Endothelial cell of umbilical vein (primary cell): Measurements from ENCODE around the gene JCAD. TPM values are rescaled to one million over a fixed set of nuclear protein-coding genes. Genes with fewer than 3 reads are reported as not detected.

Experiments
- BruUV-seq: library from RNA; stranded (reverse); fragments of 400-500 nt; replicated peaks from 2 replicates; lab custom pipeline; 2021; lab: Mats Ljungman, UMichigan
- CTCF ChIA-PET: fragments of 300-600, 350-600 bp; sonication (Branson Sonifier 250); formaldehyde crosslinking; loops from one replicate; lab custom pipeline; 2021; ENCODE audit warnings: antibody characterized with exemption, inconsistent platforms; lab: Charles Lee
- POLR2A ChIA-PET: fragments of 300-600, 350-600 bp; sonication (Branson Sonifier 250); formaldehyde crosslinking; loops from one replicate; lab custom pipeline; 2021; ENCODE audit warnings: antibody characterized with exemption, inconsistent platforms; lab: Charles Lee
- DNase-seq: peaks from one replicate; pipeline ENCODE4 v3.0.0-alpha.2; 2011; ENCODE audit warnings: low read depth, low spot score
- FAIRE-seq: peaks from 2 replicates; lab custom pipeline; 2011; peaks lifted over from hg19 to GRCh38; lab: Jason Lieb, UNC
- H2AFZ ChIP-seq: 2 replicates; pipeline ENCODE4 v1.6.0; 2012; ENCODE audit warnings: low read depth, low read length, control low read depth, inconsistent platforms
- H3K27ac ChIP-seq: 2 replicates; pipeline ENCODE4 v1.5.1; 2011; ENCODE audit warnings: low read depth, mild to moderate bottlenecking, control low read depth, low read length, moderate library complexity; ENCODE audit not compliant: insufficient read depth
- H3K27me3 ChIP-seq, 2 experiments: 2 replicates each; pipeline versions ENCODE4 v1.6.0 to v1.6.1; 2011; ENCODE audit warnings: low read length in 2 of 2, mixed read lengths in 1 of 2; ENCODE audit not compliant: control insufficient read depth in 2 of 2, insufficient read depth in 2 of 2
- H3K36me3 ChIP-seq, 2 experiments: 2 replicates in 1 of 2; 3 replicates in 1 of 2; pipeline ENCODE4 v1.5.1; 2011; ENCODE audit warnings: low read length in 2 of 2, mild to moderate bottlenecking in 1 of 2, moderate library complexity in 1 of 2; ENCODE audit not compliant: control insufficient read depth in 2 of 2, insufficient read depth in 2 of 2; ENCODE audit errors: extremely low read depth in 1 of 2
- H3K4me1 ChIP-seq: 3 replicates; pipeline ENCODE4 v1.5.1; 2011; ENCODE audit warnings: mild to moderate bottlenecking, low read length; ENCODE audit not compliant: control insufficient read depth, insufficient read depth; ENCODE audit errors: extremely low read depth
- H3K4me2 ChIP-seq: 2 replicates; pipeline ENCODE4 v1.6.1; 2011; ENCODE audit warnings: low read length, control low read depth, mixed read lengths; ENCODE audit not compliant: insufficient read depth
- H3K4me3 ChIP-seq, 3 experiments: fragments of 200-600 bp in 1 of 3; sonication (generic), shearing (Covaris generic) in 1 of 3; replicated peaks in 1 of 3; 2 replicates each; pipeline ENCODE4 v1.5.1; 2011 to 2016; ENCODE audit warnings: control low read depth in 3 of 3, low read length in 3 of 3, mild to moderate bottlenecking in 2 of 3, inconsistent platforms in 1 of 3, low read depth in 1 of 3, moderate library complexity in 1 of 3; ENCODE audit not compliant: insufficient read depth in 1 of 3
- H3K79me2 ChIP-seq: 2 replicates; pipeline ENCODE4 v1.6.0; 2012; ENCODE audit warnings: low read length, inconsistent platforms; ENCODE audit not compliant: control insufficient read depth, insufficient read depth
- H3K9ac ChIP-seq: replicated peaks from 2 replicates; pipeline ENCODE3; 2011; ENCODE audit warnings: low read length, control low read depth; ENCODE audit not compliant: insufficient read depth; ENCODE audit errors: extremely low read depth
- H3K9me1 ChIP-seq: replicated peaks from 3 replicates; pipeline ENCODE4 v1.6.0; 2011; ENCODE audit warnings: mild to moderate bottlenecking, low read length; ENCODE audit not compliant: control insufficient read depth, insufficient read depth; ENCODE audit errors: extremely low read depth
- H3K9me3 ChIP-seq: replicated peaks from 2 replicates; pipeline ENCODE4 v1.5.1; 2012; ENCODE audit warnings: low read length, inconsistent platforms; ENCODE audit not compliant: control insufficient read depth, insufficient read depth
- H4K20me1 ChIP-seq: replicated peaks from 2 replicates; pipeline ENCODE3; 2011; ENCODE audit warnings: mild to moderate bottlenecking, low read length; ENCODE audit not compliant: control insufficient read depth, insufficient read depth; ENCODE audit errors: extremely low read depth
- EZH2 ChIP-seq: IDR thresholded peaks from 2 replicates; pipeline ENCODE4 v1.6.1; 2012; ENCODE audit warnings: borderline replicate concordance, low read depth, mild to moderate bottlenecking, moderate library complexity, low read length, inconsistent platforms; ENCODE audit not compliant: severe bottlenecking
- POLR2AphosphoS5 ChIP-seq: IDR thresholded peaks from 2 replicates; pipeline ENCODE4 v1.6.1; 2012; ENCODE audit warnings: low read depth, mild to moderate bottlenecking, control low read depth, low read length, moderate library complexity; ENCODE audit not compliant: insufficient read depth
- dilution Hi-C: fragments of 300-500 bp; cut with MboI; formaldehyde crosslinking; loops from one replicate; pipeline ENCODE4 v1.15.0; 2019; ENCODE audit warnings: low sequenced_read_pairs; ENCODE audit not compliant: extremely low pct_ligation_motif_present
- intact Hi-C: fragments of 100-400 bp; cut with micrococcal nuclease; formaldehyde crosslinking; loops from one replicate; pipeline ENCODE4 v1.10.0; 2022
- polyA plus RNA-seq, 4 experiments: library from polyadenylated mRNA; depleted of rRNA in 3 of 4; stranded (reverse) in 3 of 4; unstranded in 1 of 4; fragments of >200 nt; gene quantifications; 2 replicates each; pipeline versions ENCODE4 v1.2.1 to v1.2.3, GENCODE V29; 2011 to 2012; ENCODE audit warnings: missing spikeins in 1 of 4
- total RNA-seq: library from RNA; stranded (reverse); gene quantifications from 2 replicates; pipeline ENCODE4 v1.2.3, GENCODE V29; 2021
- TF ChIP-seq, protein P1 (sequence below), 2 donors: IDR thresholded peaks; 1 replicate in 1 of 2; 2 replicates in 1 of 2; pipeline ENCODE4 v1.5.1; 2011; ENCODE audit warnings: low read length in 2 of 2, mild to moderate bottlenecking in 2 of 2, moderate library complexity in 2 of 2, control low read depth in 1 of 2, inconsistent platforms in 1 of 2, low read depth in 1 of 2; ENCODE audit not compliant: insufficient read depth in 1 of 2; ENCODE audit errors: extremely low read depth in 1 of 2
- TF ChIP-seq, protein P2 (sequence below): IDR thresholded peaks from 2 replicates; pipeline ENCODE4 v1.6.1; 2011; ENCODE audit not compliant: insufficient read depth, insufficient read length

Gene JCAD
- total and polyA plus RNA-seq, 2 donors (not counting 3 experiments of a cell fraction or from before 2014, with no cell fraction given), result 17.5 to 76.3 TPM

GRCh38 chr10:30036341-30036740 is 23.0 kb downstream of the JCAD start:
- H3K79me2 ChIP-seq, result no peaks in the 10 kb centered on the region
- no TSS peak for BruUV-seq
- intact Hi-C loops (no loop called here), dilution Hi-C loops (no loop called here)
- H3K9me1 ChIP-seq, result no peaks in the 10 kb centered on the region
- peaks cover 26% of the 10 kb centered on the region for H3K4me1 ChIP-seq
- no peak overlapping the region for H3K4me3 ChIP-seq
- POLR2A ChIA-PET, result no interaction called here
- H3K36me3 ChIP-seq, result peaks cover 20 to 35% of the 10 kb centered on the region in 2 experiments
- no peak overlapping the region for H3K4me2 ChIP-seq
- no peaks in the 10 kb centered on the region for H3K9me3 ChIP-seq
- DNase-seq (no peak), FAIRE-seq (no peak)
- H3K27me3 ChIP-seq, result no peaks in the 10 kb centered on the region
- H2AFZ ChIP-seq, result no peak overlapping the region
- H4K20me1 ChIP-seq, result no peaks in the 10 kb centered on the region
- H3K27ac ChIP-seq, result no peak overlapping the region
- no peak overlapping the region for H3K9ac ChIP-seq
- TF ChIP-seq POLR2AphosphoS5, result no peak
- no peak for TF ChIP-seq EZH2
- TF ChIP-seq, protein P1, sequence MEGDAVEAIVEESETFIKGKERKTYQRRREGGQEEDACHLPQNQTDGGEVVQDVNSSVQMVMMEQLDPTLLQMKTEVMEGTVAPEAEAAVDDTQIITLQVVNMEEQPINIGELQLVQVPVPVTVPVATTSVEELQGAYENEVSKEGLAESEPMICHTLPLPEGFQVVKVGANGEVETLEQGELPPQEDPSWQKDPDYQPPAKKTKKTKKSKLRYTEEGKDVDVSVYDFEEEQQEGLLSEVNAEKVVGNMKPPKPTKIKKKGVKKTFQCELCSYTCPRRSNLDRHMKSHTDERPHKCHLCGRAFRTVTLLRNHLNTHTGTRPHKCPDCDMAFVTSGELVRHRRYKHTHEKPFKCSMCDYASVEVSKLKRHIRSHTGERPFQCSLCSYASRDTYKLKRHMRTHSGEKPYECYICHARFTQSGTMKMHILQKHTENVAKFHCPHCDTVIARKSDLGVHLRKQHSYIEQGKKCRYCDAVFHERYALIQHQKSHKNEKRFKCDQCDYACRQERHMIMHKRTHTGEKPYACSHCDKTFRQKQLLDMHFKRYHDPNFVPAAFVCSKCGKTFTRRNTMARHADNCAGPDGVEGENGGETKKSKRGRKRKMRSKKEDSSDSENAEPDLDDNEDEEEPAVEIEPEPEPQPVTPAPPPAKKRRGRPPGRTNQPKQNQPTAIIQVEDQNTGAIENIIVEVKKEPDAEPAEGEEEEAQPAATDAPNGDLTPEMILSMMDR (IDR thresholded peaks at IDR 0.05; ENCODE audit: extremely low read depth in 1 of 2, insufficient read depth in 1 of 2, low read depth in 1 of 2, low read length in 2 of 2), result no peak
- TF ChIP-seq, protein P2, sequence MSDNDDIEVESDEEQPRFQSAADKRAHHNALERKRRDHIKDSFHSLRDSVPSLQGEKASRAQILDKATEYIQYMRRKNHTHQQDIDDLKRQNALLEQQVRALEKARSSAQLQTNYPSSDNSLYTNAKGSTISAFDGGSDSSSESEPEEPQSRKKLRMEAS, result no peak
- CTCF ChIA-PET, result no interaction called here
